Neuronal stem cell (in vitro differentiated cells): ENCODE measurements around the gene IGF1R.
A peak's percentile ranks its signal among the peaks of the same experiment; 100 is the strongest.

Experiments
- DNase-seq: peaks from one replicate; pipeline ENCODE4 v3.0.0-alpha.2; 2013; ENCODE audit warnings: low spot score
- H2AFZ ChIP-seq: one replicate; pipeline ENCODE4 v1.6.1; 2013; ENCODE audit warnings: mild to moderate bottlenecking, low read length, inconsistent platforms
- H2AK5ac ChIP-seq: 2 replicates; pipeline ENCODE4 v1.6.1; 2013; ENCODE audit warnings: low read depth, mild to moderate bottlenecking, inconsistent platforms, low read length, moderate library complexity, mixed read lengths
- H2BK120ac ChIP-seq: 2 replicates; pipeline ENCODE4 v1.6.1; 2013; ENCODE audit warnings: low read depth, mild to moderate bottlenecking, inconsistent platforms, low read length, moderate library complexity, mixed read lengths
- H2BK12ac ChIP-seq: one replicate; pipeline ENCODE4 v1.6.1; 2013; ENCODE audit warnings: low read length, inconsistent platforms
- H2BK15ac ChIP-seq: 2 replicates; pipeline ENCODE4 v1.6.1; 2013; ENCODE audit warnings: mild to moderate bottlenecking, low read length, inconsistent platforms, mixed read lengths
- H2BK5ac ChIP-seq: one replicate; pipeline ENCODE4 v1.6.1; 2013; ENCODE audit warnings: inconsistent platforms, mild to moderate bottlenecking, low read length, moderate library complexity
- H3K14ac ChIP-seq: one replicate; pipeline ENCODE4 v1.6.1; 2013; ENCODE audit warnings: low read length, inconsistent platforms
- H3K18ac ChIP-seq: 2 replicates; pipeline ENCODE4 v1.6.1; 2013; ENCODE audit warnings: low read length, inconsistent platforms
- H3K23ac ChIP-seq: 2 replicates; pipeline ENCODE4 v1.6.1; 2013; ENCODE audit warnings: low read depth, mild to moderate bottlenecking, mixed read lengths, low read length, inconsistent platforms; ENCODE audit not compliant: poor library complexity
- H3K27ac ChIP-seq: replicated peaks from 3 replicates; pipeline ENCODE4 v1.5.1; 2013; ENCODE audit warnings: low read length, inconsistent platforms
- H3K27me3 ChIP-seq, 3 experiments: 2 replicates each; pipeline ENCODE4 v1.6.1; 2013; ENCODE audit warnings: low read length in 3 of 3, mild to moderate bottlenecking in 2 of 3, inconsistent platforms in 1 of 3, low read depth in 1 of 3, mixed read lengths in 1 of 3, moderate library complexity in 1 of 3; ENCODE audit not compliant: control insufficient read depth in 3 of 3, insufficient read depth in 3 of 3
- H3K36me3 ChIP-seq, 2 donors: replicated peaks in 1 of 2; 2 replicates each; pipeline ENCODE4 v1.6.1; 2013; ENCODE audit warnings: low read length in 2 of 2; ENCODE audit not compliant: control insufficient read depth in 2 of 2, insufficient read depth in 2 of 2
- H3K4ac ChIP-seq: 2 replicates; pipeline ENCODE4 v1.6.1; 2013; ENCODE audit warnings: inconsistent platforms, mild to moderate bottlenecking, low read length, moderate library complexity
- H3K4me1 ChIP-seq, 2 donors: 1 replicate in 1 of 2; 2 replicates in 1 of 2; pipeline ENCODE4 v1.6.1; 2013; ENCODE audit warnings: low read length in 2 of 2, low read depth in 1 of 2; ENCODE audit not compliant: control insufficient read depth in 2 of 2, insufficient read depth in 1 of 2
- H3K4me2 ChIP-seq: one replicate; pipeline ENCODE4 v1.6.1; 2013; ENCODE audit warnings: mild to moderate bottlenecking, low read length, inconsistent platforms; ENCODE audit not compliant: insufficient read depth, poor library complexity, severe bottlenecking
- H3K4me3 ChIP-seq, 2 donors: 2 replicates each; pipeline ENCODE4 v1.5.1; 2013; ENCODE audit warnings: low read length in 2 of 2, mild to moderate bottlenecking in 2 of 2, inconsistent platforms in 1 of 2, moderate library complexity in 1 of 2
- H3K79me1 ChIP-seq: one replicate; pipeline ENCODE4 v1.6.1; 2013; ENCODE audit warnings: low read depth, mild to moderate bottlenecking, inconsistent platforms, low read length, moderate library complexity
- H3K9ac ChIP-seq: one replicate; pipeline ENCODE4 v1.6.1; 2013; ENCODE audit warnings: mild to moderate bottlenecking, low read depth, low read length, inconsistent platforms; ENCODE audit not compliant: poor library complexity
- H3K9me3 ChIP-seq, 2 donors: replicated peaks in 1 of 2; 2 replicates each; pipeline versions ENCODE3 to v1.6.1; 2013; ENCODE audit warnings: low read length in 2 of 2, mild to moderate bottlenecking in 2 of 2, inconsistent platforms in 1 of 2, low read depth in 1 of 2, mixed read lengths in 1 of 2, moderate library complexity in 1 of 2; ENCODE audit not compliant: control insufficient read depth in 2 of 2, insufficient read depth in 1 of 2
- H4K8ac ChIP-seq: one replicate; pipeline ENCODE4 v1.6.1; 2013; ENCODE audit warnings: low read depth, mild to moderate bottlenecking, inconsistent platforms, low read length, moderate library complexity
- H4K91ac ChIP-seq: one replicate; pipeline ENCODE4 v1.6.1; 2013; ENCODE audit warnings: low read length, low read depth, mild to moderate bottlenecking, inconsistent platforms; ENCODE audit not compliant: poor library complexity
- WGBS, 2 donors: extraction: QIAGEN DNeasy Blood & Tissue Kit; methylation state at CpG; one replicate each; pipeline ENCODE4 v1.1.7; 2013; ENCODE audit warnings: missing lambda C conversion rate in 2 of 2, mixed read lengths in 1 of 2; ENCODE audit not compliant: insufficient read length in 2 of 2, insufficient replicate concordance in 1 of 2; ENCODE audit errors: extremely low coverage in 2 of 2; 5-methylcytosine and 5-hydroxymethylcytosine counted together

IGF1R gene

DNA sequence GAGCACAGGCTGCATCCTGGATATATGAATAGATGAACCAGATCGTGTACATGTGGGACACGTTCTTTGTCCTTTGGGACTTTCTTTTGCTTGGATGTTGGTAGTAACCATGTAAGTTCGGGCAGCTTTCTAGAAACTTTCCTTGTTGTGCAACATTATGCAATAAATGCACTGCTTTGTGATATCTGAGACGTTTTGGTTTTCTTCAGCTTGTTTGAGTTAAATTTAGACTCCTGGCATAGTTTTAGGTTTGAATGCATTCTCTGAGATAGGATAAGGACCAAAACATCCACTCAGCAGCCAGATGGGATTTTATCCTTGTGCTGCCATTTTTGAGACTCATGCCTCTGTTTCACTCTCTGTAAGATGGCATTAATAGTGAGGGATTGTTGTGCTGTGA, 158.9 kb downstream of the IGF1R start:
- Histone ChIP-seq H3K36me3 (peaks cover 0 to 2% of the 10 kb centered on the region in 2 donors), H4K8ac (no peak overlapping the region), H2BK15ac (no peak overlapping the region), H4K91ac (no peak overlapping the region), H2AK5ac (no peak overlapping the region), H3K4ac (no peak overlapping the region), H2AFZ (no peak overlapping the region), H2BK5ac (no peak overlapping the region), H3K23ac (no peak overlapping the region), H3K79me1 (peaks cover 2% of the 10 kb centered on the region), H3K4me3 (no peak overlapping the region), H3K9me3 (peaks cover 0 to 11% of the 10 kb centered on the region in 2 donors), H3K27ac (no peak overlapping the region), H3K27me3 (no peaks in the 10 kb centered on the region), H2BK120ac (no peak overlapping the region), H2BK12ac (no peak overlapping the region), H3K9ac (no peak overlapping the region), H3K18ac (no peak overlapping the region), H3K4me2 (no peak overlapping the region), H3K14ac (no peak overlapping the region), H3K4me1 (peaks cover 4 to 9% of the 10 kb centered on the region in 2 donors)
- no CpG with 5 or more reads among the region's 4 CpGs for WGBS, 2 donors
- DNase-seq: no peak

DNA sequence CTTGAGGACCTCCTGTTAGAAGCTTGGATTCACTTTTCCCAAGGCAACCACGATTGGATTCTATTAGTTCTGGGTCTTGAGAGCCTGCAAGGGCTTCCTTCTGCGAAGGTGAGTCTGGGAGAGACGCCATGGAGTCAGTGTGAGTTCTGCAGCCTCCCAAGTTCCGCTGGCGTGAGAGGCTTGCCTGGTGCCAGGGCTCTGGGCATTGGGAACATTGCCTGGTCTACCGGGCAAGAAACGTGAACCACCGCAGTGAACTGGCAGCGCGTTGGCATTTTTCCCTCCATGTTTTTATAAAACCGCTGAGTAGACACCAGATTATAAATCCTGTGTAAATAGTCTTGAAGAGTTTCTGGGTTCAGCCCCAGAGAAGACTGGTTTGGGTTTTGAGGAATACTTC, 160.9 kb downstream of the IGF1R start:
- Histone ChIP-seq H2AK5ac (no peak overlapping the region), H3K9me3 (peaks cover 0 to 20% of the 10 kb centered on the region in 2 donors), H4K8ac (no peak overlapping the region), H3K36me3 (peaks cover 2 to 8% of the 10 kb centered on the region in 2 donors), H3K27me3 (no peaks in the 10 kb centered on the region), H3K9ac (no peak overlapping the region), H2BK120ac (no peak overlapping the region), H2BK12ac (no peak overlapping the region), H3K4ac (no peak overlapping the region), H3K79me1 (peaks cover 2% of the 10 kb centered on the region), H3K4me2 (no peak overlapping the region), H3K18ac (peak overlapping the region; percentile 25), H2BK5ac (no peak overlapping the region), H3K27ac (no peak overlapping the region), H4K91ac (no peak overlapping the region), H2BK15ac (no peak overlapping the region), H3K23ac (no peak overlapping the region), H3K4me1 (peaks cover 0 to 4% of the 10 kb centered on the region in 2 donors), H3K4me3 (no peak overlapping the region), H2AFZ (no peak overlapping the region), H3K14ac (no peak overlapping the region)
- no peak for DNase-seq
- WGBS, 2 donors: no CpG with 5 or more reads among the region's 11 CpGs

DNA sequence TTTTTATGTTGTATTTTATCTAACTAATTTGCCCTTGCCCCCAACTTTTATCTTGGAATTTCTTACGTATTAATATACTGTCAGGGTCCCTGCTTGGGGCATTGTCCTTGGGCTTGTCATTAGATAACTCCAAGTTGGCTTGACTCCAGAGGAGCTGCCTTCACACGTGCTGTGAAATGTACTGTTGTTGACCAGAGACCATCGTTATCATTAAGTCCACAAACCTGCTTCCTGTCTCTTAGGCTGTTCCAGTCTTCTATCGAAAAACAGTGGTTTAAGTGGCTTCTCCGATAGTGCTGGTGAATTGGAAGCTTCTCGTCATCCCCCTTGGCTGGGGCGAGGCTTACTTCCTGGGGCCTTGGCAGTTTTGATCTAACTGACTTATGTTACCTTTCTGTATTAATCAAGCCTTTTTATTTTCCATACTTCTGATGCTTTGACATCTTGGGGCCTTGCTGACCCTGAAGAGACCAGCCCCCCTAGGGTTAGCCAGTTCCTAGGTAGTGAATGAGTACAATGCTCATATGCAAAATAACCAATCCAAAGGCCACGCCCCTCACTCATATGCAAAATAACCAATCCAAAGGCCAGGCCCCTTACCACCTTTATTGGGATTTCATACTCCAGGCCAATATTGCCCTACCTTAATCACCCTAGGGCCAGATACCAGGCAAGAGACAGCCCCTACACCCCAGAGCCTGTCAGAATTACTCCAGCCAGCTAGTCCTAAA, 164.5 kb downstream of the IGF1R start:
- H2BK120ac ChIP-seq: no peak overlapping the region
- H2AK5ac ChIP-seq: no peak overlapping the region
- no peak overlapping the region for H3K9ac ChIP-seq
- no peak overlapping the region for H2BK5ac ChIP-seq
- DNase-seq: no peak
- no peak overlapping the region for H3K27ac ChIP-seq
- H4K91ac ChIP-seq: no peak overlapping the region
- no peak overlapping the region for H3K4ac ChIP-seq
- no peak overlapping the region for H3K23ac ChIP-seq
- peaks cover 2% of the 10 kb centered on the region for H3K79me1 ChIP-seq
- H3K4me1 ChIP-seq: peaks cover 0 to 4% of the 10 kb centered on the region in 2 donors
- H2AFZ ChIP-seq: no peak overlapping the region
- H3K14ac ChIP-seq: no peak overlapping the region
- H4K8ac ChIP-seq: no peak overlapping the region
- H2BK12ac ChIP-seq: no peak overlapping the region
- no peak overlapping the region for H3K18ac ChIP-seq
- H2BK15ac ChIP-seq: no peak overlapping the region
- peaks cover 0 to 23% of the 10 kb centered on the region in 2 donors for H3K9me3 ChIP-seq
- peaks cover 2 to 12% of the 10 kb centered on the region in 2 donors for H3K36me3 ChIP-seq
- no peak overlapping the region for H3K4me2 ChIP-seq
- H3K4me3 ChIP-seq: no peak overlapping the region
- no peaks in the 10 kb centered on the region for H3K27me3 ChIP-seq
- no CpG with 5 or more reads among the region's 8 CpGs for WGBS, 2 donors

DNA sequence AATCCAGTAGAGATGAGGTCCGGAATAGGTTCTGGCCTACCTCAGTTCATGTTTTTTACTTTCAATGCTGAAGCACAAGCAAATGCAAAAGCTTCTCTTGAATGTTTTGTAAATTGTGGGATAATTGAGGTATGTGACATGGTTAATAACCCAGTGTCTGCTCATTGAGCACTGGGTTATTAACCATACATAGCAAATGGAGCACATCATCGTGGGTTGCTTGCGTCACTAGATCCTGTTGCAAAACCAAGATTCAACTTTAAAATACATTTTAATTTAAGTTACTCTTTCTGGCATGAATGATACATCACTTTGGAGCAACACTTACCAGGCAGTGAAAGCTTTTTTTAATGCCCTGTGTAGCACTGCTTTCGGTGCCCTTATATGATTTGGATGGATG, 165.6 kb downstream of the IGF1R start:
- Histone ChIP-seq H2BK12ac (no peak overlapping the region), H3K27ac (no peak overlapping the region), H4K8ac (no peak overlapping the region), H4K91ac (no peak overlapping the region), H3K27me3 (no peaks in the 10 kb centered on the region), H3K4ac (no peak overlapping the region), H3K9me3 (peaks cover 0 to 26% of the 10 kb centered on the region in 2 donors), H2BK15ac (no peak overlapping the region), H2BK120ac (no peak overlapping the region), H3K23ac (no peak overlapping the region), H3K4me3 (no peak overlapping the region), H3K4me2 (no peak overlapping the region), H3K14ac (no peak overlapping the region), H3K9ac (no peak overlapping the region), H3K36me3 (peaks cover 2 to 12% of the 10 kb centered on the region in 2 donors), H3K79me1 (peaks cover 4% of the 10 kb centered on the region), H3K18ac (no peak overlapping the region), H2AK5ac (no peak overlapping the region), H3K4me1 (peaks cover 0 to 7% of the 10 kb centered on the region in 2 donors), H2BK5ac (no peak overlapping the region), H2AFZ (no peak overlapping the region)
- no CpG with 5 or more reads among the region's 4 CpGs for WGBS, 2 donors
- no peak for DNase-seq
